Astrocyte of the cerebellum (primary cell): Measurements from ENCODE around the gene PIGU.

ENCODE experiments used
- DNase-seq: peaks from one replicate; pipeline ENCODE4 v3.0.0-alpha.2; 2011; ENCODE audit warnings: low read depth
- H3K4me3 ChIP-seq: 2 replicates; pipeline ENCODE4 v1.5.1; 2011; ENCODE audit warnings: mild to moderate bottlenecking, low read depth, low read length, moderate library complexity
- CTCF ChIP-seq: IDR thresholded peaks from 2 replicates; pipeline ENCODE4 v1.5.1; 2012; ENCODE audit warnings: low read length, low read depth, moderate library complexity, mild to moderate bottlenecking; ENCODE audit errors: missing control alignments
- in situ Hi-C: cut with HindIII; loops from 2 replicates; pipeline ENCODE4 v1.10.0; 2017; ENCODE audit warnings: low sequenced_read_pairs

Gene PIGU

DNA sequence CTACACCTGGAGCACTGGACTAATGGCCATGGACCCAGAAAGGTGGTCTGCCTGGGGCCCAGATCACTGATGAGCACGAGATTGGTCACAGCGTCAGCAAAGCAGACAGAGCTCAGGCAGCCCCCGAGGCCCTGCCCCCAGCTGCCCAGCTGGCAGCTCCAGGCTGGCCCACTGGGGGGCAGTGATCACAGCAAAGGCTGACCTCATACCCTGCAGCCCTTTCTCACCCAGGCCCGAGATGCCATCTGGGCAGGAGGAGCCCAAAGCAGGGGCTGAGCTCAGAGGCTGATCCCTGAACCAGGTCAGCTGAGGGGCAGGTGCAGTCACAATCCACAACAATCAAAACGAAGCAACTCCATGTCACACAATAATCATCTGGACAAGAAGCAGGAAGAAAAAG, 114.3 kb downstream of the PIGU start:
- TF ChIP-seq CTCF, result peak; percentile 48
- no peak for DNase-seq
- in situ Hi-C loops, result no loop called here
- H3K4me3 ChIP-seq, result no peak overlapping the region

DNA sequence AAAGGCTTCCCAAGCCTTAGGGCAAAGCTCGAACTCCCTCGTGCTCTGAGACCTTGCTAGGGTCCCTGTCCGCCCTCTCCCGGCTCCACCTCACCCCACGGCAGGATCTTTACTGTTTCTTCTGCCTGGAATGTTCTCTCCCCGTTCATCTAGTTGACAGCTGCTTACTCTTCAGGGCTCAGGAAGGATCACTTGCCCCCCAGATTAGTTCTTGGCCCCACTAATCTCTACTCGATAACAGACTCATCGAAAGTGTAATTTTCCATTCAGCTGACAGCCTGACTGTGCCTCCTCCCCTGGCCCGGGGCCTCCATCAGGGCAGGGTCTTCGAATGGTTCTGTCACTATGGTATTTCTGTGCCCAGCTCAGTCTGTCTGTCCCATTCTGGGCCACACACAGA, 115.2 kb downstream of the PIGU start:
- in situ Hi-C loops, result no loop called here
- DNase-seq, result no peak
- H3K4me3 ChIP-seq, result no peak overlapping the region
- no peak for TF ChIP-seq CTCF

DNA sequence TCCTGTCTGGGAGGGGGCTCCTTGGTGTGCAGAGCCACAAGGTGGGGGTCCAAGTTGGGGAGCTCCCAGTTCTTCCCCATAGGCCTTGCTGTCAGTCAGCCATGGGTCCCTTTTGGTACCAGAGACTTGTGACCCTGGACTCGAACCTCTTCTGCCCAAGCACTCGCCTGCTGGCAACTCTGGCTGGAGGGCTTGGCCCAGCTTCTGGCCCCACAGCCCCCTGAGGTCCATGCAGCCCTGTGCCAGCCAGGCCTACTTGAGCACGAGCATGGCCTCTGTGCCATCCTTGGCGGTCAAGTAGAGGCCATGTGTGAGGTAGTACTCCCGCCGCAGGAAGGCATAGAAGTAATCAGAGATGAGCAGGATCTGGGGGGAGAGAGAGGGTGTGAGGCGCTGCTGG, 116.3 kb downstream of the PIGU start:
- in situ Hi-C loops, result no loop called here
- no peak overlapping the region for H3K4me3 ChIP-seq
- no peak for DNase-seq
- no peak for TF ChIP-seq CTCF

GRCh38 chr20:34560141-34560523, 116.8 kb downstream of the PIGU start:
- H3K4me3 ChIP-seq, result no peak overlapping the region
- no peak for TF ChIP-seq CTCF
- in situ Hi-C loops, result no loop called here
- no peak for DNase-seq

GRCh38 chr20:34559311-34560140, 117.4 kb downstream of the PIGU start:
- in situ Hi-C loops, result no loop called here
- no peak for TF ChIP-seq CTCF
- peak overlapping the region; percentile 73 for H3K4me3 ChIP-seq

DNA sequence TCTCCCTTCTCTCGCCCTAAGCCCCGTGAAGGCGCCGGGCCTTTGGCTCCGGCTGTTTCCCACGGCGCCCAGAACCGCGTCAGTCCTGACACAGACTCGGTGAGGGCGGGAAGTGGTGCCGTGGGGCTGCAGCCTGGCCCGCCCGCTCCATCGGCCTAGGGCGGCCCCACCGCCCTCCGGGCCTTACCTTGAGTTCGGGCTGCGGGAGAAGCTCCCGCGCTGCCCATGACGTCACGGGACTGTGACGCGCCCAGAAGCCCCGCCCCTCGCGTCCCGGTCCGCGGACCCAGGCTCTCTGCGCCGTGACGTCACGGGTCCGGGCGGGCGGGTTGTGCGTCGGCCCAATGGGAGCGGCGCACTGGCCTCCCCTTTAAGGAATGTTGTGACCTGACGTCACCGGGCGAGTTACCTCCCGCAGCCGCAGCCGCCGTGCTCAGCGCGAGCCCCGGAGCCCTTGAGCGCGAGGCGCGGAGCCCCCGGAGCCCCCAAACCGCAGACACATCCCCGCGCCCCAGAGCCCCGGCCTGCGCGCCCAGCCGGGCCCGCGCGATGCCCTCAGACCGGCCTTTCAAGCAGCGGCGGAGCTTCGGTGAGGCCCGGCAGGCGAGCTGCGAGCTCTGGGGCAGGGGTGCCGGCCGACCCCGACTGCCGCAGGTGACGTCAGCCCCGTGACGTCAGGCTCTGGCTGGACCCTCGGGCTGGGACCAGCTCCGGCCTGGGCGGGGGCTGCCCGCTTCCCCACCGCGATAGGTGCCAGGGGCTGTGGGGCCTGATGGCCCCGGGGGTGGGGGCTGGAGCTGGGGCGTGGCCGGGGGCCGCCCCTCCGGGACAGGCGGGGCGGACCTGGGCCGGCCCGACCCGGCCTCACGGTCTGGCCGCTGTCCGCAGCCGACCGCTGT, 118.3 kb downstream of the PIGU start, which contains the start of gene MAP1LC3A:
MAP1LC3A (plus strand) TSS at position 399 of the 899 bp plus-strand sequence; CDS start at position 550, 151 bp downstream.
- in situ Hi-C loops, result no loop called here
- DNase-seq, result peak; percentile 80
- peak within 1 kb of the TSS; percentile 73 for H3K4me3 ChIP-seq
- no peak for TF ChIP-seq CTCF

More at GRCh38 chr20:34559311-34560140, 117.4 kb downstream of the PIGU start:
- DNase-seq, result no peak
